H9 (cell line): ENCODE data around the gene NPAS3. TPM values are rescaled to one million over a fixed set of nuclear protein-coding genes. Genes with fewer than 3 reads are reported as not detected.

Experiments
- DNase-seq: peaks from one replicate; pipeline ENCODE4 v3.0.0-alpha.2; 2017
- H2AFZ ChIP-seq: one replicate; pipeline ENCODE4 v1.6.1; 2013; ENCODE audit warnings: mild to moderate bottlenecking, low read length, control low read depth, moderate library complexity
- H2AK5ac ChIP-seq: 2 replicates; pipeline ENCODE4 v1.6.1; 2013; ENCODE audit warnings: low read length, control low read depth, mixed read lengths; ENCODE audit not compliant: insufficient read length
- H2BK120ac ChIP-seq: one replicate; pipeline ENCODE4 v1.6.1; 2013; ENCODE audit warnings: low read depth, mild to moderate bottlenecking, low read length, control low read depth, inconsistent platforms; ENCODE audit not compliant: poor library complexity, severe bottlenecking
- H2BK12ac ChIP-seq: 2 replicates; pipeline ENCODE4 v1.6.1; 2013; ENCODE audit warnings: low read length, control low read depth, mixed read lengths, low read depth; ENCODE audit not compliant: insufficient read length
- H2BK15ac ChIP-seq: 2 replicates; pipeline ENCODE4 v1.6.1; 2013; ENCODE audit warnings: low read depth, low read length, control low read depth
- H2BK20ac ChIP-seq: one replicate; pipeline ENCODE4 v1.6.1; 2013; ENCODE audit warnings: low read depth, mild to moderate bottlenecking, low read length, control low read depth, inconsistent platforms; ENCODE audit not compliant: poor library complexity, severe bottlenecking
- H2BK5ac ChIP-seq: 2 replicates; pipeline ENCODE4 v1.6.1; 2013; ENCODE audit warnings: low read length, control low read depth, mixed read lengths; ENCODE audit not compliant: insufficient read length
- H3K14ac ChIP-seq: 2 replicates; pipeline ENCODE4 v1.6.1; 2013; ENCODE audit warnings: low read length, control low read depth; ENCODE audit not compliant: insufficient read depth
- H3K18ac ChIP-seq: 2 replicates; pipeline ENCODE4 v1.6.1; 2013; ENCODE audit warnings: low read depth, mild to moderate bottlenecking, mixed read lengths, low read length, control low read depth; ENCODE audit not compliant: insufficient read length
- H3K23ac ChIP-seq: 2 replicates; pipeline ENCODE4 v1.6.1; 2013; ENCODE audit warnings: low read length, control low read depth, mixed read lengths, low read depth; ENCODE audit not compliant: insufficient read length
- H3K23me2 ChIP-seq: 2 replicates; pipeline ENCODE4 v1.6.1; 2013; ENCODE audit warnings: low read depth, mild to moderate bottlenecking, mixed read lengths, low read length, control low read depth; ENCODE audit not compliant: insufficient read length, poor library complexity, severe bottlenecking
- H3K27ac ChIP-seq: 2 replicates; pipeline ENCODE4 v1.5.1; 2013; ENCODE audit warnings: low read length, control low read depth, mixed read lengths, low read depth; ENCODE audit not compliant: insufficient read length
- H3K27me3 ChIP-seq: 2 replicates; pipeline ENCODE4 v1.6.1; 2013; ENCODE audit warnings: low read length, control low read depth, inconsistent platforms; ENCODE audit not compliant: insufficient read depth
- H3K4ac ChIP-seq: 2 replicates; pipeline ENCODE4 v1.6.1; 2013; ENCODE audit warnings: low read depth, mild to moderate bottlenecking, control low read depth, inconsistent platforms, low read length, moderate library complexity
- H3K4me1 ChIP-seq: 2 replicates; pipeline ENCODE4 v1.6.1; 2013; ENCODE audit warnings: low read length, control low read depth, inconsistent platforms; ENCODE audit not compliant: insufficient read depth
- H3K4me2 ChIP-seq: 2 replicates; pipeline ENCODE4 v1.6.1; 2013; ENCODE audit warnings: low read length, control low read depth, mixed read lengths; ENCODE audit not compliant: insufficient read length, insufficient read depth
- H3K56ac ChIP-seq: 2 replicates; pipeline ENCODE4 v1.6.1; 2013; ENCODE audit warnings: low read depth, mild to moderate bottlenecking, mixed read lengths, low read length, control low read depth; ENCODE audit not compliant: insufficient read length
- H3K79me1 ChIP-seq: 2 replicates; pipeline ENCODE4 v1.6.1; 2013; ENCODE audit warnings: low read depth, mild to moderate bottlenecking, moderate library complexity, low read length, control low read depth, inconsistent platforms; ENCODE audit not compliant: insufficient read depth, poor library complexity, severe bottlenecking
- H3K79me2 ChIP-seq: 2 replicates; pipeline ENCODE4 v1.6.1; 2013; ENCODE audit warnings: low read length, control low read depth, inconsistent platforms; ENCODE audit not compliant: insufficient read depth
- H3K9ac ChIP-seq: 2 replicates; pipeline ENCODE4 v1.6.1; 2013; ENCODE audit warnings: low read length, control low read depth, mixed read lengths; ENCODE audit not compliant: insufficient read length; ENCODE audit errors: extremely low read depth
- H3K9me3 ChIP-seq: one replicate; pipeline ENCODE4 v1.6.1; 2013; ENCODE audit warnings: low read depth, low read length, inconsistent platforms; ENCODE audit not compliant: control insufficient read depth
- H3T11ph ChIP-seq: one replicate; pipeline ENCODE4 v1.6.1; 2013; ENCODE audit warnings: mild to moderate bottlenecking, low read length, control low read depth, inconsistent platforms
- H4K20me1 ChIP-seq: one replicate; pipeline ENCODE4 v1.6.1; 2013; ENCODE audit not compliant: control insufficient read depth, insufficient read length, insufficient read depth
- H4K5ac ChIP-seq: 2 replicates; pipeline ENCODE4 v1.6.1; 2013; ENCODE audit warnings: low read depth, mild to moderate bottlenecking, mixed read lengths, low read length, control low read depth; ENCODE audit not compliant: insufficient read length
- H4K8ac ChIP-seq: replicated peaks from 2 replicates; pipeline ENCODE4 v1.6.1; 2013; ENCODE audit warnings: low read length, control low read depth, mixed read lengths, low read depth; ENCODE audit not compliant: insufficient read length
- H4K91ac ChIP-seq: 2 replicates; pipeline ENCODE4 v1.6.1; 2013; ENCODE audit warnings: low read depth, mild to moderate bottlenecking, moderate library complexity, mixed read lengths, low read length, control low read depth; ENCODE audit not compliant: insufficient read length
- H3K27ac Mint-ChIP-seq, 3 experiments: 2 replicates in 2 of 3; 3 replicates in 1 of 3; pipeline ENCODE4 v1.8.0; 2020 to 2021; ENCODE audit warnings: mixed read lengths in 3 of 3, mild to moderate bottlenecking in 1 of 3, moderate library complexity in 1 of 3
- H3K27me3 Mint-ChIP-seq: 2 replicates; pipeline ENCODE4 v1.8.0; 2021; ENCODE audit warnings: low read depth, mild to moderate bottlenecking, moderate library complexity, mixed read lengths
- H3K36me3 Mint-ChIP-seq, 3 experiments: 2 replicates in 2 of 3; 3 replicates in 1 of 3; pipeline ENCODE4 v1.8.0; 2020 to 2021; ENCODE audit warnings: low read depth in 3 of 3, mixed read lengths in 3 of 3; ENCODE audit not compliant: insufficient read depth in 1 of 3
- H3K4me1 Mint-ChIP-seq, 2 experiments: 2 replicates each; pipeline ENCODE4 v1.8.0; 2020; ENCODE audit warnings: mixed read lengths in 2 of 2
- H3K4me3 Mint-ChIP-seq, 2 experiments: 2 replicates in 1 of 2; 3 replicates in 1 of 2; pipeline ENCODE4 v1.8.0; 2020 to 2021; ENCODE audit warnings: mild to moderate bottlenecking in 2 of 2, mixed read lengths in 2 of 2, moderate library complexity in 1 of 2
- H3K9me3 Mint-ChIP-seq, 2 experiments: 2 replicates in 1 of 2; 3 replicates in 1 of 2; pipeline ENCODE4 v1.8.0; 2020; ENCODE audit warnings: mild to moderate bottlenecking in 2 of 2, mixed read lengths in 2 of 2, moderate library complexity in 1 of 2
- WGBS: extraction: QIAGEN DNeasy Blood & Tissue Kit; methylation state at CpG from one replicate; pipeline ENCODE4 v1.1.7; 2013; ENCODE audit warnings: missing lambda C conversion rate, low lambda C conversion rate, mixed read lengths; ENCODE audit not compliant: insufficient read length; ENCODE audit errors: extremely low coverage; 5-methylcytosine and 5-hydroxymethylcytosine counted together
- total RNA-seq: library from RNA; stranded (reverse); gene quantifications from 2 replicates; pipeline ENCODE4 v1.2.1, GENCODE V29; 2021
- TF ChIP-seq, protein P1 (sequence below): fragments of 200-600 bp; sonication (generic); conservative IDR thresholded peaks from 3 replicates; pipeline ENCODE4 v1.8.0; 2021; ENCODE audit warnings: antibody characterized with exemption, mild to moderate bottlenecking

The NPAS3 gene
- total RNA-seq, 1 experiment from 2014 or later: 0.17 TPM

DNA sequence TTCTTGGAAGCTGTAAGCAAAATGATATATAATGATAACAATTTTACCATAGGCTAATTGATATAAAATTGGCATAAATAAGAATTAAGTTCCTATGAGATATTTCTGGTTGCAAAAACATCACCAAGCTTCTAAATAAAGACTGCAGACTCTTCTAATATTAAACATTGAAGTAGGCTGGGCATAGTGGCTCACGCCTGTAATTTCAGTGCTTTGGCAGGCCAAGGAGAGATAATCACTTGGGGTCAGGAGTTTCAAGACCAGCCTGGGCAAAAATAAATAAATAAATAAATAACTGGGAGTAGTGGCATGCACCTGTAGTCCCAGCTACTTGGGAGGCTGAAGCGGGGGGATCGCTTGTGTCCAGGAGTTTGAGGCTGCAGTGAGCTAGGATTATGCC lies 71.8 kb downstream of the NPAS3 start:
- no peak overlapping the region for H3K4me3 Mint-ChIP-seq
- Histone ChIP-seq H3K18ac (no peak overlapping the region), H3K4me2 (no peak overlapping the region), H2BK20ac (no peak overlapping the region), H2BK15ac (no peak overlapping the region), H2AK5ac (no peak overlapping the region), H4K5ac (no peak overlapping the region), H3K79me2 (no peaks in the 10 kb centered on the region), H4K20me1 (no peaks in the 10 kb centered on the region), H3K23me2 (no peaks in the 10 kb centered on the region), H2AFZ (no peak overlapping the region), H4K8ac (no peak overlapping the region), H3K4me1 (no peaks in the 10 kb centered on the region), H2BK12ac (no peak overlapping the region), H3K9me3 (no peaks in the 10 kb centered on the region), H3T11ph (no peak overlapping the region), H2BK5ac (no peak overlapping the region), H3K14ac (no peak overlapping the region), H4K91ac (no peak overlapping the region), H2BK120ac (no peak overlapping the region), H3K9ac (no peak overlapping the region), H3K27me3 (no peaks in the 10 kb centered on the region), H3K23ac (no peak overlapping the region), H3K79me1 (no peaks in the 10 kb centered on the region), H3K56ac (no peak overlapping the region), H3K4ac (no peak overlapping the region), H3K27ac (no peak overlapping the region)
- H3K9me3 Mint-ChIP-seq: no peaks in the 10 kb centered on the region
- WGBS: no CpG with 5 or more reads among the region's 3 CpGs
- TF ChIP-seq, protein P1, sequence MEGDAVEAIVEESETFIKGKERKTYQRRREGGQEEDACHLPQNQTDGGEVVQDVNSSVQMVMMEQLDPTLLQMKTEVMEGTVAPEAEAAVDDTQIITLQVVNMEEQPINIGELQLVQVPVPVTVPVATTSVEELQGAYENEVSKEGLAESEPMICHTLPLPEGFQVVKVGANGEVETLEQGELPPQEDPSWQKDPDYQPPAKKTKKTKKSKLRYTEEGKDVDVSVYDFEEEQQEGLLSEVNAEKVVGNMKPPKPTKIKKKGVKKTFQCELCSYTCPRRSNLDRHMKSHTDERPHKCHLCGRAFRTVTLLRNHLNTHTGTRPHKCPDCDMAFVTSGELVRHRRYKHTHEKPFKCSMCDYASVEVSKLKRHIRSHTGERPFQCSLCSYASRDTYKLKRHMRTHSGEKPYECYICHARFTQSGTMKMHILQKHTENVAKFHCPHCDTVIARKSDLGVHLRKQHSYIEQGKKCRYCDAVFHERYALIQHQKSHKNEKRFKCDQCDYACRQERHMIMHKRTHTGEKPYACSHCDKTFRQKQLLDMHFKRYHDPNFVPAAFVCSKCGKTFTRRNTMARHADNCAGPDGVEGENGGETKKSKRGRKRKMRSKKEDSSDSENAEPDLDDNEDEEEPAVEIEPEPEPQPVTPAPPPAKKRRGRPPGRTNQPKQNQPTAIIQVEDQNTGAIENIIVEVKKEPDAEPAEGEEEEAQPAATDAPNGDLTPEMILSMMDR: no peak
- H3K27ac Mint-ChIP-seq: no peak overlapping the region
- no peak for DNase-seq
- peaks cover 0 to 6% of the 10 kb centered on the region in 2 experiments; a peak in 2 of 4 replicates for H3K4me1 Mint-ChIP-seq
- H3K36me3 Mint-ChIP-seq: no peaks in the 10 kb centered on the region
- no peaks in the 10 kb centered on the region for H3K27me3 Mint-ChIP-seq
